ENCODE measurements around the gene KTN1.

DNA sequence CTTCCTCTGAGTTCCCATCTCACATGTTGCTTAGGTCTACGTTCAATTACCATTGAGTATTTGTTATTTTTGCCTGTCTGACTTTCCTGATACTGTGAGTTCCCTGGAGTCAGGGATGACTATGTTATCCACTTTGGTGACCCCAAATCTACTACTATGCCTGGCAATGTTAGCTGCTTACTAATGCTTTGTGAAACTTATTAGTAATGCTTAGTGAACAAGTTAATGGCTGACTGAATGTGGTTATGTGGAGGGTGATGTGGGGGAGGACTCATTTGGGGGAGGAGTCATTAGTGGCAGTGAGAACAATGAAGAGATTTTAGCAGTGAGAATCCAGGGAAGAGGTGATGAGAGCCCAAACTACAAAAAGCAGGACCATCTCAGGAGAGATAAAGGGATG lies 121.6 kb downstream of the KTN1 start:
- TF ChIP-seq, protein P1, sequence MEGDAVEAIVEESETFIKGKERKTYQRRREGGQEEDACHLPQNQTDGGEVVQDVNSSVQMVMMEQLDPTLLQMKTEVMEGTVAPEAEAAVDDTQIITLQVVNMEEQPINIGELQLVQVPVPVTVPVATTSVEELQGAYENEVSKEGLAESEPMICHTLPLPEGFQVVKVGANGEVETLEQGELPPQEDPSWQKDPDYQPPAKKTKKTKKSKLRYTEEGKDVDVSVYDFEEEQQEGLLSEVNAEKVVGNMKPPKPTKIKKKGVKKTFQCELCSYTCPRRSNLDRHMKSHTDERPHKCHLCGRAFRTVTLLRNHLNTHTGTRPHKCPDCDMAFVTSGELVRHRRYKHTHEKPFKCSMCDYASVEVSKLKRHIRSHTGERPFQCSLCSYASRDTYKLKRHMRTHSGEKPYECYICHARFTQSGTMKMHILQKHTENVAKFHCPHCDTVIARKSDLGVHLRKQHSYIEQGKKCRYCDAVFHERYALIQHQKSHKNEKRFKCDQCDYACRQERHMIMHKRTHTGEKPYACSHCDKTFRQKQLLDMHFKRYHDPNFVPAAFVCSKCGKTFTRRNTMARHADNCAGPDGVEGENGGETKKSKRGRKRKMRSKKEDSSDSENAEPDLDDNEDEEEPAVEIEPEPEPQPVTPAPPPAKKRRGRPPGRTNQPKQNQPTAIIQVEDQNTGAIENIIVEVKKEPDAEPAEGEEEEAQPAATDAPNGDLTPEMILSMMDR (IDR thresholded peaks at IDR 0.05): no peak
- no peak for TF ChIP-seq POLR2A (IDR thresholded peaks at IDR 0.05)

Measured in ovary (tissue), 3 donors.